Liver (tissue), 9 donors: Measurements from ENCODE around the gene CHTOP. TPM values are rescaled to one million over a fixed set of nuclear protein-coding genes. Genes with fewer than 3 reads are reported as not detected.

Experiments used
- DNase-seq: peaks from one replicate; pipeline ENCODE4 v3.0.0-alpha.2; 2017; ENCODE audit warnings: low spot score
- H3K27ac ChIP-seq, 2 donors: one replicate each; pipeline ENCODE4 v1.7.0; 2013; ENCODE audit warnings: inconsistent platforms in 2 of 2, low read length in 2 of 2, control low read depth in 1 of 2, low read depth in 1 of 2, mild to moderate bottlenecking in 1 of 2
- H3K27me3 ChIP-seq, 4 donors: one replicate each; pipeline versions ENCODE4 v1.6.1 to v1.7.0; 2013; ENCODE audit warnings: low read length in 3 of 4, inconsistent platforms in 1 of 4, mild to moderate bottlenecking in 1 of 4, moderate library complexity in 1 of 4; ENCODE audit not compliant: control insufficient read depth in 4 of 4, insufficient read depth in 4 of 4
- H3K36me3 ChIP-seq, 4 donors: one replicate each; pipeline versions ENCODE4 v1.6.1 to v1.7.0; 2013; ENCODE audit warnings: low read length in 3 of 4, mild to moderate bottlenecking in 3 of 4, low read depth in 1 of 4, moderate library complexity in 1 of 4; ENCODE audit not compliant: control insufficient read depth in 4 of 4, insufficient read depth in 3 of 4
- H3K4me1 ChIP-seq, 4 donors: one replicate each; pipeline versions ENCODE4 v1.6.1 to v1.7.0; 2013; ENCODE audit warnings: low read length in 3 of 4, mild to moderate bottlenecking in 3 of 4, moderate library complexity in 1 of 4; ENCODE audit not compliant: control insufficient read depth in 4 of 4, insufficient read depth in 4 of 4
- H3K4me3 ChIP-seq, 3 donors: one replicate each; pipeline versions ENCODE4 v1.6.1 to v1.7.0; 2013; ENCODE audit warnings: low read length in 3 of 3, control low read depth in 1 of 3, low read depth in 1 of 3, mild to moderate bottlenecking in 1 of 3
- H3K9ac ChIP-seq, 2 donors: one replicate each; pipeline ENCODE4 v1.7.0; 2013; ENCODE audit warnings: low read length in 2 of 2, mild to moderate bottlenecking in 2 of 2, moderate library complexity in 2 of 2, control low read depth in 1 of 2, low read depth in 1 of 2
- H3K9me3 ChIP-seq, 4 donors: one replicate each; pipeline versions ENCODE4 v1.6.1 to v1.7.0; 2013; ENCODE audit warnings: low read length in 3 of 4; ENCODE audit not compliant: control insufficient read depth in 4 of 4
- EGR1 ChIP-seq, 2 donors: IDR thresholded peaks; 2 replicates each; pipeline ENCODE4 v1.6.1; 2016 to 2018; ENCODE audit warnings: antibody characterized with exemption in 2 of 2, low read depth in 2 of 2
- FOXA1 ChIP-seq: IDR thresholded peaks from 2 replicates; pipeline ENCODE4 v1.6.1; 2016; ENCODE audit warnings: antibody characterized with exemption
- FOXA2 ChIP-seq: IDR thresholded peaks from 2 replicates; pipeline ENCODE4 v1.6.1; 2016; ENCODE audit warnings: antibody characterized with exemption
- GABPA ChIP-seq, 2 donors: IDR thresholded peaks in 1 of 2; conservative IDR thresholded peaks in 1 of 2; 2 replicates each; pipeline ENCODE4 v1.6.1; 2016; ENCODE audit warnings: antibody characterized with exemption in 2 of 2, mild to moderate bottlenecking in 1 of 2, moderate library complexity in 1 of 2
- HNF4A ChIP-seq, 2 donors: conservative IDR thresholded peaks; 2 replicates each; pipeline ENCODE4 v1.6.1; 2016; ENCODE audit warnings: antibody characterized with exemption in 2 of 2, mild to moderate bottlenecking in 2 of 2
- JUND ChIP-seq, 2 donors: IDR thresholded peaks; 2 replicates each; pipeline ENCODE4 v1.6.1; 2016; ENCODE audit warnings: antibody characterized with exemption in 2 of 2
- NR2F2 ChIP-seq: IDR thresholded peaks from 2 replicates; pipeline ENCODE4 v1.6.1; 2016; ENCODE audit warnings: antibody characterized with exemption
- RXRA ChIP-seq, 2 donors: IDR thresholded peaks; 2 replicates each; pipeline ENCODE4 v1.6.1; 2017 to 2018; ENCODE audit warnings: antibody characterized with exemption in 2 of 2, mild to moderate bottlenecking in 1 of 2
- YY1 ChIP-seq: IDR thresholded peaks from 2 replicates; pipeline ENCODE4 v1.6.1; 2016; ENCODE audit warnings: antibody characterized with exemption, mild to moderate bottlenecking
- WGBS: extraction: QIAGEN DNeasy Blood & Tissue Kit; methylation state at CpG from one replicate; pipeline ENCODE4 v1.1.7; 2013; 5-methylcytosine and 5-hydroxymethylcytosine counted together
- polyA plus RNA-seq, 2 donors: library from polyadenylated mRNA; stranded (reverse) in 1 of 2; unstranded in 1 of 2; fragments of 200-250 nt in 1 of 2; fragments of >200 nt in 1 of 2; fragmentation: Nextera tagmentation in 1 of 2; extraction: Ambion mirVana in 1 of 2; gene quantifications; one replicate each; pipeline versions ENCODE4 v1.2.1 to v1.2.3, GENCODE V29; 2013 to 2015
- total RNA-seq, 2 donors: library from RNA; depleted of rRNA; stranded (reverse); fragments of >200 nt; gene quantifications; one replicate each; pipeline ENCODE4 v1.2.3, GENCODE V29; 2014
- TF ChIP-seq, protein P1 (sequence below): IDR thresholded peaks from 2 replicates; pipeline ENCODE4 v1.6.1; 2016; ENCODE audit warnings: antibody characterized with exemption, mild to moderate bottlenecking
- TF ChIP-seq, protein P2 (sequence below): IDR thresholded peaks from 2 replicates; pipeline ENCODE4 v1.6.1; 2016; ENCODE audit warnings: antibody characterized with exemption
- TF ChIP-seq, protein P3 (sequence below): fragments of 150-350 bp; IDR thresholded peaks from 2 replicates; pipeline ENCODE4 v1.5.1; 2017; ENCODE audit warnings: improper control_type of control experiment, low read depth, low read length; ENCODE audit not compliant: missing input control
- TF ChIP-seq, protein P4 (sequence below): IDR thresholded peaks from 2 replicates; pipeline ENCODE4 v1.6.1; 2016; ENCODE audit warnings: antibody characterized with exemption
- donor health status: healthy.
- donor health status: healthy.
- donor health status: healthy.
- donor health status: healthy.
- donor health status: healthy.

The CHTOP gene
- total and polyA plus RNA-seq, 4 donors, result 16.4 to 30.9 (median 24.3) TPM

DNA sequence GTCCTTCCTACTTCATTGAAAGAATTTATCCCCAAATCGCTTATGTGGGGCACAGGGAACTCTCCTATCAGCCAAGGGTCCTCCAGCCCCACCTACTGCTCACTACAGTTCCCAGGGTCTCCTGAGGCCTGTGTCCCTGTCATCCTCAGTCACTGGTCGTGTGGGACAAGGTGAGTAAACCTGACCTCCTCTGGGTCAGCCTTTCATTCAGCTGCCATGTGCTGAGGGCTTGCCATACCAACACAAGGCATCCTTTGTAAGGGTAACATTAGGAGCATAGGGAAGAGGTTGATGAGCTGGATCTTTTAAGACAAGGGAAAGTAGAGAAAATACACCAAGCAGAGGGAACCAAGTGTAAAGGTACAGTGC lies 13.5 kb downstream of the CHTOP start:
- Histone ChIP-seq H3K9me3 (no peaks in the 10 kb centered on the region), H3K27ac (no peak overlapping the region), H3K27me3 (no peaks in the 10 kb centered on the region), H3K4me3 (no peak overlapping the region), H3K36me3 (peaks cover 8 to 27% (median 22%) of the 10 kb centered on the region in 4 donors), H3K9ac (no peak overlapping the region), H3K4me1 (peaks cover 0 to 36% (median 23%) of the 10 kb centered on the region in 4 donors)
- TF ChIP-seq JUND (IDR thresholded peaks at IDR 0.05), result no peak
- TF ChIP-seq RXRA (IDR thresholded peaks at IDR 0.05), result no peak
- TF ChIP-seq, protein P1, sequence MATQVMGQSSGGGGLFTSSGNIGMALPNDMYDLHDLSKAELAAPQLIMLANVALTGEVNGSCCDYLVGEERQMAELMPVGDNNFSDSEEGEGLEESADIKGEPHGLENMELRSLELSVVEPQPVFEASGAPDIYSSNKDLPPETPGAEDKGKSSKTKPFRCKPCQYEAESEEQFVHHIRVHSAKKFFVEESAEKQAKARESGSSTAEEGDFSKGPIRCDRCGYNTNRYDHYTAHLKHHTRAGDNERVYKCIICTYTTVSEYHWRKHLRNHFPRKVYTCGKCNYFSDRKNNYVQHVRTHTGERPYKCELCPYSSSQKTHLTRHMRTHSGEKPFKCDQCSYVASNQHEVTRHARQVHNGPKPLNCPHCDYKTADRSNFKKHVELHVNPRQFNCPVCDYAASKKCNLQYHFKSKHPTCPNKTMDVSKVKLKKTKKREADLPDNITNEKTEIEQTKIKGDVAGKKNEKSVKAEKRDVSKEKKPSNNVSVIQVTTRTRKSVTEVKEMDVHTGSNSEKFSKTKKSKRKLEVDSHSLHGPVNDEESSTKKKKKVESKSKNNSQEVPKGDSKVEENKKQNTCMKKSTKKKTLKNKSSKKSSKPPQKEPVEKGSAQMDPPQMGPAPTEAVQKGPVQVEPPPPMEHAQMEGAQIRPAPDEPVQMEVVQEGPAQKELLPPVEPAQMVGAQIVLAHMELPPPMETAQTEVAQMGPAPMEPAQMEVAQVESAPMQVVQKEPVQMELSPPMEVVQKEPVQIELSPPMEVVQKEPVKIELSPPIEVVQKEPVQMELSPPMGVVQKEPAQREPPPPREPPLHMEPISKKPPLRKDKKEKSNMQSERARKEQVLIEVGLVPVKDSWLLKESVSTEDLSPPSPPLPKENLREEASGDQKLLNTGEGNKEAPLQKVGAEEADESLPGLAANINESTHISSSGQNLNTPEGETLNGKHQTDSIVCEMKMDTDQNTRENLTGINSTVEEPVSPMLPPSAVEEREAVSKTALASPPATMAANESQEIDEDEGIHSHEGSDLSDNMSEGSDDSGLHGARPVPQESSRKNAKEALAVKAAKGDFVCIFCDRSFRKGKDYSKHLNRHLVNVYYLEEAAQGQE, result no peak
- TF ChIP-seq, protein P2, sequence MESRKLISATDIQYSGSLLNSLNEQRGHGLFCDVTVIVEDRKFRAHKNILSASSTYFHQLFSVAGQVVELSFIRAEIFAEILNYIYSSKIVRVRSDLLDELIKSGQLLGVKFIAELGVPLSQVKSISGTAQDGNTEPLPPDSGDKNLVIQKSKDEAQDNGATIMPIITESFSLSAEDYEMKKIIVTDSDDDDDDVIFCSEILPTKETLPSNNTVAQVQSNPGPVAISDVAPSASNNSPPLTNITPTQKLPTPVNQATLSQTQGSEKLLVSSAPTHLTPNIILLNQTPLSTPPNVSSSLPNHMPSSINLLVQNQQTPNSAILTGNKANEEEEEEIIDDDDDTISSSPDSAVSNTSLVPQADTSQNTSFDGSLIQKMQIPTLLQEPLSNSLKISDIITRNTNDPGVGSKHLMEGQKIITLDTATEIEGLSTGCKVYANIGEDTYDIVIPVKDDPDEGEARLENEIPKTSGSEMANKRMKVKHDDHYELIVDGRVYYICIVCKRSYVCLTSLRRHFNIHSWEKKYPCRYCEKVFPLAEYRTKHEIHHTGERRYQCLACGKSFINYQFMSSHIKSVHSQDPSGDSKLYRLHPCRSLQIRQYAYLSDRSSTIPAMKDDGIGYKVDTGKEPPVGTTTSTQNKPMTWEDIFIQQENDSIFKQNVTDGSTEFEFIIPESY, result no peak
- TF ChIP-seq EGR1 (IDR thresholded peaks at IDR 0.05; ENCODE audit: low read depth in 2 of 2), result no peak
- no peak for TF ChIP-seq HNF4A (conservative IDR thresholded peaks at IDR 0.05)
- TF ChIP-seq, protein P3, sequence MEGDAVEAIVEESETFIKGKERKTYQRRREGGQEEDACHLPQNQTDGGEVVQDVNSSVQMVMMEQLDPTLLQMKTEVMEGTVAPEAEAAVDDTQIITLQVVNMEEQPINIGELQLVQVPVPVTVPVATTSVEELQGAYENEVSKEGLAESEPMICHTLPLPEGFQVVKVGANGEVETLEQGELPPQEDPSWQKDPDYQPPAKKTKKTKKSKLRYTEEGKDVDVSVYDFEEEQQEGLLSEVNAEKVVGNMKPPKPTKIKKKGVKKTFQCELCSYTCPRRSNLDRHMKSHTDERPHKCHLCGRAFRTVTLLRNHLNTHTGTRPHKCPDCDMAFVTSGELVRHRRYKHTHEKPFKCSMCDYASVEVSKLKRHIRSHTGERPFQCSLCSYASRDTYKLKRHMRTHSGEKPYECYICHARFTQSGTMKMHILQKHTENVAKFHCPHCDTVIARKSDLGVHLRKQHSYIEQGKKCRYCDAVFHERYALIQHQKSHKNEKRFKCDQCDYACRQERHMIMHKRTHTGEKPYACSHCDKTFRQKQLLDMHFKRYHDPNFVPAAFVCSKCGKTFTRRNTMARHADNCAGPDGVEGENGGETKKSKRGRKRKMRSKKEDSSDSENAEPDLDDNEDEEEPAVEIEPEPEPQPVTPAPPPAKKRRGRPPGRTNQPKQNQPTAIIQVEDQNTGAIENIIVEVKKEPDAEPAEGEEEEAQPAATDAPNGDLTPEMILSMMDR, result no peak
- no peak for TF ChIP-seq NR2F2
- no peak for TF ChIP-seq GABPA (IDR thresholded peaks at IDR 0.05 in 1 of 2, conservative IDR thresholded peaks at IDR 0.05 in 1 of 2)
- no peak for TF ChIP-seq FOXA1
- TF ChIP-seq FOXA2, result no peak
- TF ChIP-seq, protein P4, sequence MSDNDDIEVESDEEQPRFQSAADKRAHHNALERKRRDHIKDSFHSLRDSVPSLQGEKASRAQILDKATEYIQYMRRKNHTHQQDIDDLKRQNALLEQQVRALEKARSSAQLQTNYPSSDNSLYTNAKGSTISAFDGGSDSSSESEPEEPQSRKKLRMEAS, result no peak
- no peak for DNase-seq
- 61% methylated on average over 2 of the region's 2 CpGs for WGBS

DNA sequence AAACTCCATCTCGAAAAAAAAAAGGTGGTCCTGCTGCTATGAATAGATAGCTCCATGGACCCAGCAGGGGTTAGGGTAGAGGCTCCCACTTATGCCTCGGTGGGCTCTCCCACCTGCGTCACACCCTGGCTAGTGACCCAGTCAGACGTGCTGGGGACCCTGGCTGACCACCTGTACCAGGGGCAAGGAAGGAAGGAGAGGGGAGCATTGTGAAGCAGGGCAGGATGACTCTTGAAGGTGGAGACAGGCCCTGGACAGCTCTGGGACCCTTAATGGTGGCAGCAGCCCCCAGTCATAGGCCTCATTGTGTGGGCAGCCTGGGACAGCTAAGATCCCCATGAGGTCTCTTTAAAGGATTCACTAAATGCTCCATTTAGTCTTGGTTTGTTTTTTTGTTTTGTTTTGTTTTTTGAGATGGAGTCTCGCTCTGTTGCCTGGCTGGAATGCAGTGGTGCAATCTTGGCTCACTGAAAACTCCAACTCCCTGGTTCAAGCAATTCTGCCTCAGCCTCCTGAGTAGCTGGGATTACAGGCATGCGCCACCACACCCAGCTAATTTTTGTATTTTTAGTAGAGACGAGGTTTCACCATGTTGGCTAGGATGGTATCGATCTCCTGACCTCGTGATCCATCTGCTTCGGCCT lies 14.3 kb downstream of the CHTOP start:
- no peak overlapping the region for H3K9ac ChIP-seq
- TF ChIP-seq, protein P4, result no peak
- TF ChIP-seq HNF4A (conservative IDR thresholded peaks at IDR 0.05) (no peak), YY1 (no peak)
- TF ChIP-seq, protein P3, result no peak
- H3K36me3 ChIP-seq, result peaks cover 8 to 20% (median 17%) of the 10 kb centered on the region in 4 donors
- DNase-seq, result no peak
- no peak overlapping the region for H3K4me3 ChIP-seq
- H3K27me3 ChIP-seq, result no peaks in the 10 kb centered on the region
- 92% methylated on average over 10 of the region's 10 CpGs for WGBS
- H3K27ac ChIP-seq, result no peak overlapping the region
- H3K9me3 ChIP-seq, result no peaks in the 10 kb centered on the region
- peaks cover 0 to 33% (median 21%) of the 10 kb centered on the region in 4 donors for H3K4me1 ChIP-seq
